K562 (cell line): ENCODE results near the gene CCP110. TPM values are rescaled to one million over a fixed set of nuclear protein-coding genes. Genes with fewer than 3 reads are reported as not detected.
A peak's percentile ranks its signal among the peaks of the same experiment; 100 is the strongest.

Experiments
- BRD9 ChIP-seq: fragments of 450-650 bp; IDR thresholded peaks from 2 replicates; pipeline ENCODE4 v1.6.1; 2018; ENCODE audit warnings: low read depth; ENCODE audit not compliant: partially characterized antibody
- DACH1 ChIP-seq: fragments of 450-650 bp; IDR thresholded peaks from 2 replicates; pipeline ENCODE4 v1.6.1; 2018; ENCODE audit not compliant: partially characterized antibody
- FOXK2 ChIP-seq, 2 experiments: fragments of 450-650 bp; IDR thresholded peaks in 1 of 2; conservative IDR thresholded peaks in 1 of 2; 2 replicates each; pipeline ENCODE4 v1.6.1; 2016; ENCODE audit warnings: low read depth in 2 of 2, mild to moderate bottlenecking in 1 of 2
- HNRNPL ChIP-seq: fragments of 200-400 bp; formaldehyde crosslinking; IDR thresholded peaks from 2 replicates; pipeline ENCODE4 v1.6.1; 2017; ENCODE audit warnings: low read depth, mild to moderate bottlenecking, low read length
- ZNF57 ChIP-seq: fragments of 450-650 bp; formaldehyde crosslinking; IDR thresholded peaks from 2 replicates; pipeline ENCODE4 v1.4.0; 2020; ENCODE audit warnings: mild to moderate bottlenecking, moderate library complexity
- polyA plus RNA-seq, 8 experiments: library from polyadenylated mRNA; depleted of rRNA in 4 of 8; stranded (reverse) in 5 of 8; unstranded in 3 of 8; fragments of >200 nt; fragmentation: Nextera tagmentation in 2 of 8; fragmentation: Illumina TruSeq in 1 of 8; extraction: Ambion mirVana in 2 of 8; extraction: Trizol in 1 of 8; gene quantifications; 2 replicates each; pipeline versions ENCODE4 v1.2.1 to v1.2.3, GENCODE V29; 2011 to 2014; ENCODE audit warnings: inconsistent platforms in 1 of 8, missing spikeins in 1 of 8
- total RNA-seq, 7 experiments: library from RNA; depleted of rRNA in 6 of 7; stranded (reverse); fragments of >200 nt in 6 of 7; fragmentation: Illumina TruSeq in 2 of 7; extraction: Trizol in 2 of 7; gene quantifications; 2 replicates each; pipeline versions ENCODE4 v1.2.1 to v1.2.3, GENCODE V29; 2011 to 2021; ENCODE audit warnings: low replicate concordance in 1 of 7
- TF ChIP-seq, protein P1 (sequence below): fragments of 250-450 bp; sonication (Bioruptor Pico); IDR thresholded peaks from 2 replicates; pipeline ENCODE4 v1.9.0; 2021; ENCODE audit warnings: mild to moderate bottlenecking, inconsistent platforms

Gene CCP110
- total and polyA plus RNA-seq, 9 of the 15 experiments (the other 6 are each of a cell fraction or from before 2014, with no cell fraction given) = 3.5 to 16.1 (median 12.1) TPM

DNA sequence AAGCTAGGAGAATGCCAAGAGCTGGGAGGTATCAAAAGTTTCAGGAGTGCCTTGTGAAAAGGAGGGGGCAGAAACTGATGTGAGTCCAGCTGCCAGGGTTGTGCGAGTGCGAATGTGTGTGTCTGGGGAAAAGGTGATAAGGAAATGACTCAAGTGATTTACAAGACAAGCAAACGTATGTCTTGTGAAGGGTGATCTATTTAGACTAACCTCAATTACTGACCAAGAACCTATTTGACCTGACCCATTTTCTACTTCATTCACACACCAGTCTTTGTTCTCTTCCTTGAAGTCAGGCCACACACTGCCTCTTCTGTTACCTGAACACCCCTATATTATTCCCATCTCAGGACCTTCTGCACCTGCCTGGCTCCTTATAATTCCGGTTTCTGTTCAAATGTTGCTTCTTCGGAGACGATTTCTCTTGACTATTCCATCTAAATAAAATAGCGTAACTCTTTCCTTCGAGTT lies 2.8 kb upstream of the CCP110 start (continued):
- no peak for TF ChIP-seq HNRNPL
- TF ChIP-seq DACH1 = peak; percentile 79
- peak; percentile 85 for TF ChIP-seq BRD9
- no peak for TF ChIP-seq ZNF57
- TF ChIP-seq, protein P1, sequence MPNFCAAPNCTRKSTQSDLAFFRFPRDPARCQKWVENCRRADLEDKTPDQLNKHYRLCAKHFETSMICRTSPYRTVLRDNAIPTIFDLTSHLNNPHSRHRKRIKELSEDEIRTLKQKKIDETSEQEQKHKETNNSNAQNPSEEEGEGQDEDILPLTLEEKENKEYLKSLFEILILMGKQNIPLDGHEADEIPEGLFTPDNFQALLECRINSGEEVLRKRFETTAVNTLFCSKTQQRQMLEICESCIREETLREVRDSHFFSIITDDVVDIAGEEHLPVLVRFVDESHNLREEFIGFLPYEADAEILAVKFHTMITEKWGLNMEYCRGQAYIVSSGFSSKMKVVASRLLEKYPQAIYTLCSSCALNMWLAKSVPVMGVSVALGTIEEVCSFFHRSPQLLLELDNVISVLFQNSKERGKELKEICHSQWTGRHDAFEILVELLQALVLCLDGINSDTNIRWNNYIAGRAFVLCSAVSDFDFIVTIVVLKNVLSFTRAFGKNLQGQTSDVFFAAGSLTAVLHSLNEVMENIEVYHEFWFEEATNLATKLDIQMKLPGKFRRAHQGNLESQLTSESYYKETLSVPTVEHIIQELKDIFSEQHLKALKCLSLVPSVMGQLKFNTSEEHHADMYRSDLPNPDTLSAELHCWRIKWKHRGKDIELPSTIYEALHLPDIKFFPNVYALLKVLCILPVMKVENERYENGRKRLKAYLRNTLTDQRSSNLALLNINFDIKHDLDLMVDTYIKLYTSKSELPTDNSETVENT (CRISPR knock-in tag) = no peak
- 0 out of 4 replicates have a peak, but pooled peaks of 1 of the 2 experiments have one; percentile 26 for TF ChIP-seq FOXK2 (conservative IDR thresholded peaks at IDR 0.05 in 1 of 2, IDR thresholded peaks at IDR 0.05 in 1 of 2; ENCODE audit: low read depth in 2 of 2)
